A549 (cell line): ENCODE data around the gene GCC1. TPM values are rescaled to one million over a fixed set of nuclear protein-coding genes. Genes with fewer than 3 reads are reported as not detected.
"Not testable (repeated sequence)": the region's sequence is repeated elsewhere in the genome, so short reads cannot be mapped to it uniquely, and the experiment has no call there.

ENCODE experiments used
- ATAC-seq, 2 experiments: fragments of 200-7000 bp in 1 of 2; fragments of >200 bp in 1 of 2; cut with Nextera tagmentation in 1 of 2; cut with Tn5 transposase in 1 of 2; 3 replicates each; pipeline versions ENCODE4 v1.8.0 to v1.9.1; 2018 to 2020; ENCODE audit warnings: mild to moderate bottlenecking in 1 of 2, moderate library complexity in 1 of 2
- CTCF ChIA-PET: fragments of 300-600 bp; sonication (Branson Sonifier 250); formaldehyde crosslinking; extraction: SDS; loops from one replicate; lab custom pipeline; 2021; ENCODE audit warnings: antibody characterized with exemption, inconsistent platforms; lab: Yijun Ruan, JAX
- POLR2A ChIA-PET: fragments of 350-600 bp; formaldehyde crosslinking; extraction: SDS; loops from one replicate; lab custom pipeline; 2021; ENCODE audit warnings: antibody characterized with exemption, inconsistent platforms; lab: Yijun Ruan, JAX
- DNase-seq, 2 experiments: peaks; one replicate each; pipeline versions ENCODE4 v3.0.0 to v3.0.0-alpha.2; 2011 to 2016; ENCODE audit warnings: low read depth in 1 of 2, low spot score in 1 of 2
- FAIRE-seq: peaks from 2 replicates; lab custom pipeline; 2011; peaks lifted over from hg19 to GRCh38; lab: Jason Lieb, UNC
- H3K27ac ChIP-seq, 2 experiments: fragments of >200 bp; sonication (Bioruptor Twin); formaldehyde crosslinking; 3 replicates each; pipeline ENCODE4 v1.5.1; 2016 to 2017
- H3K4me1 ChIP-seq: fragments of >200 bp; sonication (Bioruptor Twin); formaldehyde crosslinking; 3 replicates; pipeline ENCODE4 v1.6.1; 2016
- H3K4me2 ChIP-seq: fragments of >200 bp; sonication (Bioruptor Twin); formaldehyde crosslinking; 3 replicates; pipeline ENCODE4 v1.6.1; 2016
- H3K4me3 ChIP-seq: fragments of >200 bp; sonication (Bioruptor Twin); formaldehyde crosslinking; 3 replicates; pipeline ENCODE4 v1.5.1; 2016
- H3K9me3 ChIP-seq: fragments of >200 bp; sonication (Bioruptor Twin); formaldehyde crosslinking; 3 replicates; pipeline ENCODE4 v1.6.1; 2016
- CHD2 ChIP-seq: fragments of 150-350 bp; IDR thresholded peaks from 2 replicates; pipeline ENCODE4 v1.6.1; 2014; ENCODE audit warnings: low read length; ENCODE audit not compliant: partially characterized antibody
- CHD4 ChIP-seq: fragments of 200-600 bp; sonication (generic); IDR thresholded peaks from 2 replicates; pipeline ENCODE4 v1.6.1; 2016; ENCODE audit warnings: antibody characterized with exemption, mild to moderate bottlenecking, borderline replicate concordance
- EHMT2 ChIP-seq: fragments of 200-600 bp; sonication (generic); IDR thresholded peaks from 2 replicates; pipeline ENCODE4 v1.6.1; 2016; ENCODE audit warnings: antibody characterized with exemption, low read depth, mild to moderate bottlenecking, moderate library complexity
- EP300 ChIP-seq, 2 experiments: fragments of >200 bp; sonication (Bioruptor Twin); formaldehyde crosslinking; IDR thresholded peaks; 2 replicates in 1 of 2; 3 replicates in 1 of 2; pipeline ENCODE4 v1.6.1; 2016 to 2017
- ESRRA ChIP-seq: fragments of 150-350 bp; IDR thresholded peaks from 2 replicates; pipeline ENCODE4 v1.6.1; 2014; ENCODE audit warnings: mild to moderate bottlenecking, low read length, borderline replicate concordance
- FOSL2 ChIP-seq, 2 experiments: fragments of 450-650 bp in 1 of 2; fragments of >200 bp in 1 of 2; sonication (Bioruptor Twin) in 1 of 2; formaldehyde crosslinking; IDR thresholded peaks; 2 replicates each; pipeline versions ENCODE4 v1.5.0 to v1.6.1; 2016 to 2020; ENCODE audit warnings: mild to moderate bottlenecking in 1 of 2, moderate library complexity in 1 of 2
- FOXS1 ChIP-seq: fragments of 250-450 bp; sonication (Bioruptor Pico); IDR thresholded peaks from 2 replicates; pipeline ENCODE4 v1.5.0; 2020; ENCODE audit warnings: mild to moderate bottlenecking, moderate library complexity
- GATA3 ChIP-seq: IDR thresholded peaks from 2 replicates; pipeline ENCODE4 v1.6.1; 2012; ENCODE audit warnings: borderline replicate concordance
- HEYL ChIP-seq: fragments of 250-450 bp; sonication (Bioruptor Pico); IDR thresholded peaks from 2 replicates; pipeline ENCODE4 v1.8.0; 2021; ENCODE audit warnings: mild to moderate bottlenecking, moderate library complexity
- HOXB5 ChIP-seq: fragments of 250-450 bp; sonication (Bioruptor Pico); IDR thresholded peaks from 2 replicates; pipeline ENCODE4 v1.5.0; 2020; ENCODE audit warnings: mild to moderate bottlenecking, moderate library complexity
- JUN ChIP-seq, 2 experiments: fragments of >200 bp; sonication (Bioruptor Twin); formaldehyde crosslinking; IDR thresholded peaks; 2 replicates in 1 of 2; 3 replicates in 1 of 2; pipeline ENCODE4 v1.6.1; 2016 to 2017
- KDM5A ChIP-seq: fragments of 200-600 bp; sonication (generic); IDR thresholded peaks from 2 replicates; pipeline ENCODE4 v1.6.1; 2016; ENCODE audit warnings: antibody characterized with exemption, mild to moderate bottlenecking
- MAFK ChIP-seq: fragments of 450-650 bp; IDR thresholded peaks from 2 replicates; pipeline ENCODE4 v1.6.1; 2014; ENCODE audit not compliant: partially characterized antibody
- MAZ ChIP-seq: fragments of 150-350 bp; IDR thresholded peaks from 2 replicates; pipeline ENCODE4 v1.6.1; 2014; ENCODE audit warnings: antibody characterized with exemption, low read depth, low read length, borderline replicate concordance
- MYC ChIP-seq: IDR thresholded peaks from 2 replicates; pipeline ENCODE4 v1.6.1; 2012; ENCODE audit warnings: mild to moderate bottlenecking, inconsistent platforms, low read length, improper control_type of control experiment, borderline replicate concordance
- NPAS2 ChIP-seq: fragments of 250-450 bp; sonication (Bioruptor Pico); IDR thresholded peaks from 2 replicates; pipeline ENCODE4 v1.8.0; 2022; ENCODE audit warnings: mild to moderate bottlenecking, moderate library complexity, borderline replicate concordance
- NR3C1 ChIP-seq: fragments of >200 bp; sonication (Bioruptor Twin); formaldehyde crosslinking; IDR thresholded peaks from 3 replicates; pipeline ENCODE4 v1.6.1; 2017
- PHF8 ChIP-seq: fragments of 200-600 bp; sonication (generic); IDR thresholded peaks from 2 replicates; pipeline ENCODE4 v1.6.1; 2016; ENCODE audit warnings: low read depth, mild to moderate bottlenecking, antibody characterized with exemption, moderate library complexity, borderline replicate concordance
- RAD21 ChIP-seq, 2 experiments: fragments of >200 bp in 1 of 2; sonication (Bioruptor Twin) in 1 of 2; formaldehyde crosslinking in 1 of 2; IDR thresholded peaks in 1 of 2; conservative IDR thresholded peaks in 1 of 2; 2 replicates in 1 of 2; 3 replicates in 1 of 2; pipeline ENCODE4 v1.6.1; 2012 to 2018; ENCODE audit warnings: inconsistent platforms in 1 of 2
- SREBF2 ChIP-seq: fragments of 450-650 bp; IDR thresholded peaks from 2 replicates; pipeline ENCODE4 v1.6.1; 2014; ENCODE audit warnings: mild to moderate bottlenecking, moderate library complexity
- ZFP36 ChIP-seq: fragments of 450-650 bp; IDR thresholded peaks from 2 replicates; pipeline ENCODE4 v1.6.1; 2014; ENCODE audit warnings: borderline replicate concordance; ENCODE audit not compliant: partially characterized antibody
- WGBS: methylation state at CpG from one replicate; pipeline ENCODE4 v1.1.6; 2017; ENCODE audit errors: missing lambda C conversion rate; 5-methylcytosine and 5-hydroxymethylcytosine counted together
- polyA plus RNA-seq, 4 experiments: library from polyadenylated mRNA; depleted of rRNA in 3 of 4; stranded (reverse); fragments of >200 nt; fragmentation: RNase III in 1 of 4; extraction: RNeasy Plus Mini Kit Qiagen cat#74134 plus additional on column Dnase treatment in 1 of 4; gene quantifications; 2 replicates in 3 of 4; 3 replicates in 1 of 4; pipeline ENCODE4 v1.2.3, GENCODE V29; 2011 to 2017
- TF ChIP-seq, protein P1 (sequence below): IDR thresholded peaks from 2 replicates; pipeline ENCODE4 v1.6.1; 2012
- TF ChIP-seq, protein P2 (sequence below): fragments of >200 bp; sonication (Bioruptor Twin); formaldehyde crosslinking; IDR thresholded peaks from 3 replicates; pipeline ENCODE4 v1.5.1; 2016
- TF ChIP-seq, protein P3 (sequence below): IDR thresholded peaks from 2 replicates; pipeline ENCODE4 v1.6.1; 2012
- TF ChIP-seq, protein P4 (sequence below): fragments of 450-650 bp; IDR thresholded peaks from 2 replicates; pipeline ENCODE4 v1.6.1; 2014; ENCODE audit warnings: antibody characterized with exemption
- TF ChIP-seq, protein P5 (sequence below): fragments of 150-350 bp; IDR thresholded peaks from 2 replicates; pipeline ENCODE4 v1.6.1; 2014; ENCODE audit warnings: low read depth, mild to moderate bottlenecking, low read length

The GCC1 gene
- polyA plus RNA-seq, 2 of the 4 experiments (the other 2 are of a cell fraction) = 13.4 to 15.7 TPM

DNA sequence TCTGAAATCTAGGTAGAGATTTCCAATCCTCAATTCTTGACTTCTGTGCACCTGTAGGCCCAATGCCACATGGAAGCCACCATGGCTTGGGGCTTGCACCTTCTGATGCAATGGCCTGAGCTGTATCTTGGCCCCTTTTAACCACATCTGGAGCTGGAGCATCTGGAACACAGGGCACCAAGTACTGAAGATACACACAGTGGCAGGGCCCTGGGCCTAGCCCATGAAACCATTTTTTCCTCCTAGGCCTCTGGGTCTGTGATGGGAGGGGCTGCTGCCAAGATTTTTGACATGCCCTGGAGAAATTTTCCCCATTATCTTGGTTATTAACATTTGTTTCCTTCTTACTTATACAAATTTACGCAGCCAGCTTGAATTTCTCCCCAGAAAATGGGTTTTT is 39.1 kb downstream of the GCC1 start:
- WGBS = 0% methylated on average over 1 of the region's 1 CpG
- no peaks in the 10 kb centered on the region for H3K4me1 ChIP-seq
- no peak overlapping the region for H3K4me3 ChIP-seq
- no peaks in the 10 kb centered on the region for H3K9me3 ChIP-seq
- no peak for FAIRE-seq
- no peak overlapping the region for H3K4me2 ChIP-seq
- POLR2A ChIA-PET = no interaction called here
- DNase-seq = no peak
- ATAC-seq = no peak
- TF ChIP-seq FOSL2 (IDR thresholded peaks at IDR 0.05) (no peak), FOSL2 (CRISPR knock-in tag; IDR thresholded peaks at IDR 0.05) (no peak), ZFP36 (peak; percentile 85)
- TF ChIP-seq, all 56 proteins: peak for 1
- no peak overlapping the region for H3K27ac ChIP-seq
- CTCF ChIA-PET = no interaction called here

DNA sequence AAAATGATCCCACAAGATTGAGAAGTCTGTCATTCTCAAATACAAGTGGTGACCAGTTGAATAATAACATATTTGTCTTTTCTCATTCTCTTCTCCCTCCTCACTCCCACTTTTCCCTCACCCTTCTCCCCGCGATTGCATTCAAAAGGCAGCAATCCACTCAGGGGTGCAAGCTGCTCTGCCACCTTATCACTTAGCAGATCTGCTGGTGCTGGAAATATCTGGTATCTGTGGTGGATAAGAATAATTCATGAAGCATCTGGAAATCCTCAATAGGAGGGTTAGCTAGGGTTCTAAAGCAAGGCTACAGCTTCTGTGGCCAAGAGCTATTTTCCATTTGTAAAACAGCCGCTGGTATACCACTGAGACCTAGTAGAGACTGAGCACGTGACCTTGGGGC is 43.8 kb downstream of the GCC1 start:
- POLR2A ChIA-PET = no interaction called here
- TF ChIP-seq, protein P1, sequence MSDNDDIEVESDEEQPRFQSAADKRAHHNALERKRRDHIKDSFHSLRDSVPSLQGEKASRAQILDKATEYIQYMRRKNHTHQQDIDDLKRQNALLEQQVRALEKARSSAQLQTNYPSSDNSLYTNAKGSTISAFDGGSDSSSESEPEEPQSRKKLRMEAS = no peak
- no peak for TF ChIP-seq FOXS1 (CRISPR knock-in tag)
- TF ChIP-seq, protein P2, sequence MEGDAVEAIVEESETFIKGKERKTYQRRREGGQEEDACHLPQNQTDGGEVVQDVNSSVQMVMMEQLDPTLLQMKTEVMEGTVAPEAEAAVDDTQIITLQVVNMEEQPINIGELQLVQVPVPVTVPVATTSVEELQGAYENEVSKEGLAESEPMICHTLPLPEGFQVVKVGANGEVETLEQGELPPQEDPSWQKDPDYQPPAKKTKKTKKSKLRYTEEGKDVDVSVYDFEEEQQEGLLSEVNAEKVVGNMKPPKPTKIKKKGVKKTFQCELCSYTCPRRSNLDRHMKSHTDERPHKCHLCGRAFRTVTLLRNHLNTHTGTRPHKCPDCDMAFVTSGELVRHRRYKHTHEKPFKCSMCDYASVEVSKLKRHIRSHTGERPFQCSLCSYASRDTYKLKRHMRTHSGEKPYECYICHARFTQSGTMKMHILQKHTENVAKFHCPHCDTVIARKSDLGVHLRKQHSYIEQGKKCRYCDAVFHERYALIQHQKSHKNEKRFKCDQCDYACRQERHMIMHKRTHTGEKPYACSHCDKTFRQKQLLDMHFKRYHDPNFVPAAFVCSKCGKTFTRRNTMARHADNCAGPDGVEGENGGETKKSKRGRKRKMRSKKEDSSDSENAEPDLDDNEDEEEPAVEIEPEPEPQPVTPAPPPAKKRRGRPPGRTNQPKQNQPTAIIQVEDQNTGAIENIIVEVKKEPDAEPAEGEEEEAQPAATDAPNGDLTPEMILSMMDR = no peak
- no peak for TF ChIP-seq KDM5A
- no peak for TF ChIP-seq MYC
- TF ChIP-seq SREBF2 = no peak
- Histone ChIP-seq H3K4me3 (no peak overlapping the region), H3K4me2 (no peak overlapping the region), H3K4me1 (no peaks in the 10 kb centered on the region), H3K9me3 (no peaks in the 10 kb centered on the region), H3K27ac (no peak overlapping the region)
- no peak for ATAC-seq
- no peak for DNase-seq
- FAIRE-seq = no peak
- CTCF ChIA-PET = no interaction called here
- 31% methylated on average over 4 of the region's 4 CpGs for WGBS

DNA sequence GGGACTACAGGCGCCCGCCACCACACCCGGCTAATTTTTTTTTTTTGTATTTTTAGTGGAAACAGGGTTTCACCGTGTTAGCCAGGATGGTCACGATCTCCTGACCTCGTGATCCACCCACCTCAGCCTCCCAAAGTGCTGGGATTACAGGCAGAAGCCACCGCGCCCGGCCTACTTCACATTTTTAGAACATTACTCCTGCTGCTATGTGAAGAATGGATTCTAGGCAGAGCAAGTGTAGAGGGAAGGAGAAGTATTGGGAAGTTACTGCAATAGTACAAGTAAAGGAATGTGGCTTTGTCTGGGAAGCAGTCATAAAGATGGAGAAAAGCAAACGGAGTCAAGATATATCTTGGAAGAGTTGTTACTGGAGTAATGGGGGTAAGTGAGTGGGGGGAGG is 44.9 kb downstream of the GCC1 start:
- CTCF ChIA-PET, DNase-seq, H3K4me3 ChIP-seq, H3K4me2 ChIP-seq, H3K4me1 ChIP-seq, H3K27ac ChIP-seq, H3K9me3 ChIP-seq, FAIRE-seq, ATAC-seq, POLR2A ChIA-PET: not testable (repeated sequence)
- WGBS = 57% methylated on average over 10 of the region's 10 CpGs

DNA sequence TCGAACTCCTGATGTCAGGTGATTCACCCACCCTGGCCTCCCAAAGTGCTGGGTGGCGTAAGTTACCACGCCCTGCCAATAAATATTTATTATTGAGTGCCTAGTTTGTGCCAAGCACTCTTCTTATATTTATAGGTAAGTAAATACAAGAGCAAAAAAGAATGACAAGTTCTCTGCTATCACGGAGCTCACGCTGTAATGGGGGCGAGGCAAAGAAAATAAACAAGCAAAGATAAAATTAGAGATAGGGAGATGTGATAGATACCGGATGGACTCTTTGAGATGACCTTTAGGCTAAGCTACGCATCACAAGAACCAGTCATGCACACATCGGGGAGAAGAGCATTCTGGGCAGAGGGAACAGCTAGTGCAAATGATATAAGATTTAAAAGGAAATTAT is 46.3 kb downstream of the GCC1 start:
- H3K4me1 ChIP-seq = no peaks in the 10 kb centered on the region
- no peak for ATAC-seq
- WGBS = 16% methylated on average over 9 of the region's 9 CpGs
- ChIA-PET POLR2A (no interaction called here), CTCF (interaction anchor here (0.6 kb wide), 1 partner anchor 14 kb away, joined by 3 read pairs; no protein-coding TSS in a partner anchor)
- no peak overlapping the region for H3K27ac ChIP-seq
- H3K4me3 ChIP-seq = no peak overlapping the region
- TF ChIP-seq JUN (IDR thresholded peaks at IDR 0.05) (no peak), FOSL2 (IDR thresholded peaks at IDR 0.05) (no peak), FOSL2 (CRISPR knock-in tag; IDR thresholded peaks at IDR 0.05) (no peak), MAZ (no peak), NPAS2 (CRISPR knock-in tag) (no peak), RAD21 (conservative IDR thresholded peaks at IDR 0.05 in 1 of 2, IDR thresholded peaks at IDR 0.05 in 1 of 2) (no peak), GATA3 (no peak), HOXB5 (CRISPR knock-in tag) (no peak), ESRRA (no peak), CHD4 (no peak), EP300 (IDR thresholded peaks at IDR 0.05) (no peak), PHF8 (no peak), EHMT2 (no peak), HEYL (CRISPR knock-in tag) (no peak), CHD2 (no peak), KDM5A (no peak), NR3C1 (no peak), MAFK (no peak)
- TF ChIP-seq, protein P3, sequence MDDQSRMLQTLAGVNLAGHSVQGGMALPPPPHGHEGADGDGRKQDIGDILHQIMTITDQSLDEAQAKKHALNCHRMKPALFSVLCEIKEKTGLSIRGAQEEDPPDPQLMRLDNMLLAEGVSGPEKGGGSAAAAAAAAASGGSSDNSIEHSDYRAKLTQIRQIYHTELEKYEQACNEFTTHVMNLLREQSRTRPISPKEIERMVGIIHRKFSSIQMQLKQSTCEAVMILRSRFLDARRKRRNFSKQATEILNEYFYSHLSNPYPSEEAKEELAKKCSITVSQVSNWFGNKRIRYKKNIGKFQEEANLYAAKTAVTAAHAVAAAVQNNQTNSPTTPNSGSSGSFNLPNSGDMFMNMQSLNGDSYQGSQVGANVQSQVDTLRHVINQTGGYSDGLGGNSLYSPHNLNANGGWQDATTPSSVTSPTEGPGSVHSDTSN = no peak
- TF ChIP-seq, protein P4, sequence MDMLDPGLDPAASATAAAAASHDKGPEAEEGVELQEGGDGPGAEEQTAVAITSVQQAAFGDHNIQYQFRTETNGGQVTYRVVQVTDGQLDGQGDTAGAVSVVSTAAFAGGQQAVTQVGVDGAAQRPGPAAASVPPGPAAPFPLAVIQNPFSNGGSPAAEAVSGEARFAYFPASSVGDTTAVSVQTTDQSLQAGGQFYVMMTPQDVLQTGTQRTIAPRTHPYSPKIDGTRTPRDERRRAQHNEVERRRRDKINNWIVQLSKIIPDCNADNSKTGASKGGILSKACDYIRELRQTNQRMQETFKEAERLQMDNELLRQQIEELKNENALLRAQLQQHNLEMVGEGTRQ = no peak
- TF ChIP-seq, protein P5, sequence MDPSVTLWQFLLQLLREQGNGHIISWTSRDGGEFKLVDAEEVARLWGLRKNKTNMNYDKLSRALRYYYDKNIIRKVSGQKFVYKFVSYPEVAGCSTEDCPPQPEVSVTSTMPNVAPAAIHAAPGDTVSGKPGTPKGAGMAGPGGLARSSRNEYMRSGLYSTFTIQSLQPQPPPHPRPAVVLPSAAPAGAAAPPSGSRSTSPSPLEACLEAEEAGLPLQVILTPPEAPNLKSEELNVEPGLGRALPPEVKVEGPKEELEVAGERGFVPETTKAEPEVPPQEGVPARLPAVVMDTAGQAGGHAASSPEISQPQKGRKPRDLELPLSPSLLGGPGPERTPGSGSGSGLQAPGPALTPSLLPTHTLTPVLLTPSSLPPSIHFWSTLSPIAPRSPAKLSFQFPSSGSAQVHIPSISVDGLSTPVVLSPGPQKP = no peak
- H3K9me3 ChIP-seq = no peaks in the 10 kb centered on the region
- DNase-seq = no peak
- H3K4me2 ChIP-seq = no peak overlapping the region
- FAIRE-seq = no peak
